MM.1S (cell line): ENCODE data around the gene ZNF280D.

ENCODE experiments used
- EZH2 ChIP-seq: fragments of 300-600 bp; sonication (generic); optimal IDR thresholded peaks from 2 replicates; pipeline ENCODE3; 2017; ENCODE audit warnings: low read depth, mild to moderate bottlenecking, antibody characterized with exemption, low read length, mixed read lengths
- EZH2phosphoT487 ChIP-seq: fragments of 300-600 bp; sonication (generic); IDR thresholded peaks from 2 replicates; pipeline ENCODE4 v1.6.1; 2018; ENCODE audit warnings: antibody characterized with exemption, low read length
- TF ChIP-seq, protein P1 (sequence below): fragments of 300-600 bp; sonication (generic); IDR thresholded peaks from 2 replicates; pipeline ENCODE4 v1.5.1; 2016; ENCODE audit warnings: antibody characterized with exemption, low read length, mixed read lengths

DNA sequence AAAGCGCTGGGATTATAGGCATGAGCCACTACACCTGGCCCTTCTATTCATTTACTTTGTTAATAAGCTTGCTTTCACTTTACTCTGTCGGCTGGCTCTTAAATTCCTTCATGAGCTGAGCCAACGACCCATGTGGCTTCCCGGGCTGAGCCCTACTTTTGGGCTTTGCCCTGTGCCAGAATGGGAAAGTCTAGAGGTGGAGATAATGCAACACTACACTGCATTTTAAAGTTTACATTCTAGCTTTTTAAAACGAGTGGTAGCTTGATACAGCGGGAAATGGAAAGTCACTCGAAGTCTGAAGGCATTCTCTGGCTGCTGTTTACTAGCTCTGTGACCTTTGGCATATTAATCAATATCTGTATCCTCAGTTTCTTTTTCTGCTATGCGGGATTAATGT is 49.0 kb upstream of the ZNF280D start:
- TF ChIP-seq, protein P1, sequence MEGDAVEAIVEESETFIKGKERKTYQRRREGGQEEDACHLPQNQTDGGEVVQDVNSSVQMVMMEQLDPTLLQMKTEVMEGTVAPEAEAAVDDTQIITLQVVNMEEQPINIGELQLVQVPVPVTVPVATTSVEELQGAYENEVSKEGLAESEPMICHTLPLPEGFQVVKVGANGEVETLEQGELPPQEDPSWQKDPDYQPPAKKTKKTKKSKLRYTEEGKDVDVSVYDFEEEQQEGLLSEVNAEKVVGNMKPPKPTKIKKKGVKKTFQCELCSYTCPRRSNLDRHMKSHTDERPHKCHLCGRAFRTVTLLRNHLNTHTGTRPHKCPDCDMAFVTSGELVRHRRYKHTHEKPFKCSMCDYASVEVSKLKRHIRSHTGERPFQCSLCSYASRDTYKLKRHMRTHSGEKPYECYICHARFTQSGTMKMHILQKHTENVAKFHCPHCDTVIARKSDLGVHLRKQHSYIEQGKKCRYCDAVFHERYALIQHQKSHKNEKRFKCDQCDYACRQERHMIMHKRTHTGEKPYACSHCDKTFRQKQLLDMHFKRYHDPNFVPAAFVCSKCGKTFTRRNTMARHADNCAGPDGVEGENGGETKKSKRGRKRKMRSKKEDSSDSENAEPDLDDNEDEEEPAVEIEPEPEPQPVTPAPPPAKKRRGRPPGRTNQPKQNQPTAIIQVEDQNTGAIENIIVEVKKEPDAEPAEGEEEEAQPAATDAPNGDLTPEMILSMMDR = no peak
- TF ChIP-seq EZH2 (no peak), EZH2phosphoT487 (no peak)
